Measurements from ENCODE around the gene SRP68.
"Not testable (repeated sequence)": the region's sequence is repeated elsewhere in the genome, so short reads cannot be mapped to it uniquely, and the experiment has no call there.

The SRP68 gene

GRCh38 chr17:76046064-76046463 lies 26.3 kb downstream of the SRP68 start:
- DNase-seq (ENCODE audit: low read depth, low spot score), result no peak

GRCh38 chr17:76044475-76045007 lies 27.8 kb downstream of the SRP68 start:
- DNase-seq (ENCODE audit: low read depth, low spot score), result not testable (repeated sequence)

GRCh38 chr17:76042868-76043267 lies 29.4 kb downstream of the SRP68 start:
- DNase-seq (ENCODE audit: low read depth, low spot score), result not testable (repeated sequence)

- no peak for DNase-seq (ENCODE audit: low read depth, low spot score)
These were observed 31.9 kb downstream of the SRP68 start for GRCh38 chr17:76040376-76040775.

GRCh38 chr17:76039121-76039520 lies 33.2 kb downstream of the SRP68 start:
- DNase-seq (ENCODE audit: low read depth, low spot score), result no peak

- DNase-seq (ENCODE audit: low read depth, low spot score), result no peak
These were observed 34.3 kb downstream of the SRP68 start for GRCh38 chr17:76038050-76038449.

- DNase-seq (ENCODE audit: low read depth, low spot score), result no peak
These were observed 35.6 kb downstream of the SRP68 start for GRCh38 chr17:76036497-76037261.

GRCh38 chr17:76034428-76035350 lies 37.6 kb downstream of the SRP68 start:
- DNase-seq (ENCODE audit: low read depth, low spot score), result no peak

GRCh38 chr17:76033139-76033538 lies 39.2 kb downstream of the SRP68 start:
- DNase-seq (ENCODE audit: low read depth, low spot score), result no peak

- DNase-seq (ENCODE audit: low read depth, low spot score), result no peak
These were observed 39.6 kb downstream of the SRP68 start for GRCh38 chr17:76032780-76033108.

- DNase-seq (ENCODE audit: low read depth, low spot score), result no peak
These were observed 40.1 kb downstream of the SRP68 start for GRCh38 chr17:76032073-76032779.

GRCh38 chr17:76027159-76027839 lies 45.0 kb downstream of the SRP68 start, which contains the start of gene EVPL:
EVPL (minus strand) TSS chr17:76027306; CDS start chr17:76027198, 108 bp downstream.
- DNase-seq (ENCODE audit: low read depth, low spot score), result no peak

- DNase-seq (ENCODE audit: low read depth, low spot score), result no peak
These were observed 45.6 kb downstream of the SRP68 start for GRCh38 chr17:76026714-76027158.

- no peak for DNase-seq (ENCODE audit: low read depth, low spot score)
These were observed 47.0 kb downstream of the SRP68 start for GRCh38 chr17:76025294-76025693.

- DNase-seq (ENCODE audit: low read depth, low spot score), result no peak
These were observed 48.0 kb downstream of the SRP68 start for GRCh38 chr17:76024353-76024752.

- DNase-seq (ENCODE audit: low read depth, low spot score), result no peak
These were observed 48.4 kb downstream of the SRP68 start for GRCh38 chr17:76023900-76024237.

- DNase-seq (ENCODE audit: low read depth, low spot score), result no peak
These were observed 49.1 kb downstream of the SRP68 start for GRCh38 chr17:76022973-76023899.

- DNase-seq (ENCODE audit: low read depth, low spot score), result no peak
These were observed 50.0 kb downstream of the SRP68 start for GRCh38 chr17:76022285-76022684.

- DNase-seq (ENCODE audit: low read depth, low spot score), result no peak
These were observed 52.4 kb downstream of the SRP68 start for GRCh38 chr17:76019833-76020467.

- no peak for DNase-seq (ENCODE audit: low read depth, low spot score)
These were observed 53.5 kb downstream of the SRP68 start for GRCh38 chr17:76018801-76019200.

Data from astrocyte of the hippocampus (primary cell).